Measurements from ENCODE around the gene RNF223.

GRCh38 chr1:1122078-1122811 is 48.1 kb upstream of the RNF223 start:
- no peak for TF ChIP-seq KAT7 (CRISPR knock-in tag; IDR thresholded peaks at IDR 0.05; ENCODE audit: borderline replicate concordance)
- TF ChIP-seq ZNF121 (CRISPR knock-in tag; IDR thresholded peaks at IDR 0.05) = no peak
- peak; percentile 86; the same call in 1 of the 2 replicates for TF ChIP-seq HMGXB4 (CRISPR knock-in tag; IDR thresholded peaks at IDR 0.05)
- no peak for TF ChIP-seq MAX (CRISPR knock-in tag; IDR thresholded peaks at IDR 0.05)
- no peak for TF ChIP-seq ZNF423 (CRISPR knock-in tag; IDR thresholded peaks at IDR 0.05)
- no peak for TF ChIP-seq PRDM15 (CRISPR knock-in tag; IDR thresholded peaks at IDR 0.05)
- TF ChIP-seq JUN (CRISPR knock-in tag; IDR thresholded peaks at IDR 0.05) = no peak
- no peak for TF ChIP-seq RELA (CRISPR knock-in tag; IDR thresholded peaks at IDR 0.05; ENCODE audit: borderline replicate concordance)
- no peak for TF ChIP-seq ZNF219 (CRISPR knock-in tag; IDR thresholded peaks at IDR 0.05; ENCODE audit: borderline replicate concordance)
